HEK293 (cell line): Measurements from ENCODE around the gene RPUSD1.

Experiments
- CTCF ChIA-PET: fragments of 350-600 bp; formaldehyde crosslinking; extraction: SDS; loops from one replicate; lab custom pipeline; 2021; ENCODE audit warnings: antibody characterized with exemption; lab: Yijun Ruan, JAX
- POLR2A ChIA-PET: fragments of 300-600 bp; formaldehyde crosslinking; extraction: SDS; loops from one replicate; lab custom pipeline; 2020; ENCODE audit warnings: antibody characterized with exemption, inconsistent platforms; lab: Yijun Ruan, JAX
- H3K27ac ChIP-seq: fragments of 200-500 bp; sonication (Bioruptor generic); 2 replicates; pipeline ENCODE4 v1.5.1; 2014; ENCODE audit warnings: low read depth, low read length, control low read depth, inconsistent platforms; ENCODE audit errors: extremely low read depth
- H3K36me3 ChIP-seq, 2 experiments: fragments of 200-500 bp in 1 of 2; sonication (Bioruptor generic) in 1 of 2; 1 replicate in 1 of 2; 2 replicates in 1 of 2; pipeline ENCODE4 v1.5.1; 2014 to 2017; ENCODE audit warnings: inconsistent platforms in 2 of 2, low read length in 2 of 2; ENCODE audit not compliant: control insufficient read depth in 2 of 2, insufficient read depth in 1 of 2
- H3K4me1 ChIP-seq: fragments of 200-500 bp; sonication (Bioruptor generic); 2 replicates; pipeline ENCODE4 v1.5.1; 2014; ENCODE audit warnings: mild to moderate bottlenecking, low read length, inconsistent platforms; ENCODE audit not compliant: control insufficient read depth, insufficient read depth
- H3K4me3 ChIP-seq: 2 replicates; pipeline ENCODE4 v1.5.1; 2011; ENCODE audit warnings: low read depth, mild to moderate bottlenecking, control low read depth, low read length, moderate library complexity
- H3K9me3 ChIP-seq: fragments of 200-500 bp; sonication (Bioruptor generic); 2 replicates; pipeline ENCODE4 v1.5.1; 2014; ENCODE audit warnings: low read depth, low read length, inconsistent platforms; ENCODE audit not compliant: control insufficient read depth, insufficient read depth
- BCL11B ChIP-seq: fragments of 450-650 bp; formaldehyde crosslinking; IDR thresholded peaks from 2 replicates; pipeline ENCODE4 v1.5.1; 2016; ENCODE audit warnings: low read depth, missing biosample characterization, missing genetic modification characterization
- HIC1 ChIP-seq: fragments of 450-650 bp; formaldehyde crosslinking; IDR thresholded peaks from 2 replicates; pipeline ENCODE4 v1.5.1; 2016; ENCODE audit warnings: missing biosample characterization, missing genetic modification characterization
- WT1 ChIP-seq: fragments of 450-650 bp; formaldehyde crosslinking; IDR thresholded peaks from 2 replicates; pipeline ENCODE4 v1.5.1; 2016; ENCODE audit warnings: missing biosample characterization, missing genetic modification characterization
- ZBTB48 ChIP-seq: fragments of 450-650 bp; formaldehyde crosslinking; IDR thresholded peaks from 2 replicates; pipeline ENCODE4 v1.5.1; 2016; ENCODE audit warnings: missing biosample characterization, missing genetic modification characterization
- ZNF16 ChIP-seq: fragments of 450-650 bp; formaldehyde crosslinking; IDR thresholded peaks from 2 replicates; pipeline ENCODE4 v1.5.1; 2016; ENCODE audit warnings: low read depth, missing biosample characterization, missing genetic modification characterization
- ZNF175 ChIP-seq: fragments of 450-650 bp; formaldehyde crosslinking; IDR thresholded peaks from 2 replicates; pipeline ENCODE4 v1.5.1; 2016; ENCODE audit warnings: missing biosample characterization, missing genetic modification characterization
- ZNF221 ChIP-seq: fragments of 450-650 bp; formaldehyde crosslinking; IDR thresholded peaks from 2 replicates; pipeline ENCODE4 v1.5.1; 2017; ENCODE audit warnings: missing biosample characterization, missing genetic modification characterization, borderline replicate concordance
- ZNF350 ChIP-seq: fragments of 450-650 bp; formaldehyde crosslinking; IDR thresholded peaks from 2 replicates; pipeline ENCODE4 v1.5.0; 2017; ENCODE audit warnings: missing biosample characterization, mild to moderate bottlenecking, missing genetic modification characterization
- ZNF48 ChIP-seq: fragments of 450-650 bp; formaldehyde crosslinking; IDR thresholded peaks from 2 replicates; pipeline ENCODE4 v1.5.1; 2016; ENCODE audit warnings: missing biosample characterization, missing genetic modification characterization
- ZNF501 ChIP-seq: fragments of 450-650 bp; formaldehyde crosslinking; IDR thresholded peaks from 2 replicates; pipeline ENCODE4 v1.5.1; 2016; ENCODE audit warnings: missing biosample characterization, missing genetic modification characterization
- ZNF629 ChIP-seq: fragments of 450-650 bp; formaldehyde crosslinking; IDR thresholded peaks from 2 replicates; pipeline ENCODE4 v1.5.1; 2017; ENCODE audit warnings: missing biosample characterization, missing genetic modification characterization
- ZNF704 ChIP-seq: fragments of 450-650 bp; formaldehyde crosslinking; IDR thresholded peaks from 2 replicates; pipeline ENCODE4 v1.5.1; 2016; ENCODE audit warnings: missing biosample characterization, missing genetic modification characterization
- TF ChIP-seq, protein P1 (sequence below): fragments of 450-650 bp; formaldehyde crosslinking; IDR thresholded peaks from 2 replicates; pipeline ENCODE4 v1.5.1; 2016; ENCODE audit warnings: missing biosample characterization, missing genetic modification characterization, low read depth
- TF ChIP-seq, protein P2 (sequence below): fragments of 450-650 bp; formaldehyde crosslinking; IDR thresholded peaks from 2 replicates; pipeline ENCODE4 v1.5.1; 2017; ENCODE audit warnings: missing biosample characterization, missing genetic modification characterization

RPUSD1 gene

GRCh38 chr16:764848-765487, 23.2 kb downstream of the RPUSD1 start:
- no peaks in the 10 kb centered on the region for H3K36me3 ChIP-seq
- no peak overlapping the region for H3K27ac ChIP-seq
- H3K9me3 ChIP-seq: no peaks in the 10 kb centered on the region
- POLR2A ChIA-PET: no interaction called here
- H3K4me3 ChIP-seq: no peak overlapping the region
- H3K4me1 ChIP-seq: no peaks in the 10 kb centered on the region
- no peak for TF ChIP-seq ZNF704 (tag by site-specific recombination)
- no peak for TF ChIP-seq ZNF48 (tag by site-specific recombination)
- TF ChIP-seq ZNF175 (tag by site-specific recombination): no peak
- TF ChIP-seq ZBTB48 (tag by site-specific recombination): no peak
- TF ChIP-seq ZNF350 (tag by site-specific recombination): no peak
- TF ChIP-seq ZNF221 (tag by site-specific recombination): no peak
- TF ChIP-seq, protein P1, sequence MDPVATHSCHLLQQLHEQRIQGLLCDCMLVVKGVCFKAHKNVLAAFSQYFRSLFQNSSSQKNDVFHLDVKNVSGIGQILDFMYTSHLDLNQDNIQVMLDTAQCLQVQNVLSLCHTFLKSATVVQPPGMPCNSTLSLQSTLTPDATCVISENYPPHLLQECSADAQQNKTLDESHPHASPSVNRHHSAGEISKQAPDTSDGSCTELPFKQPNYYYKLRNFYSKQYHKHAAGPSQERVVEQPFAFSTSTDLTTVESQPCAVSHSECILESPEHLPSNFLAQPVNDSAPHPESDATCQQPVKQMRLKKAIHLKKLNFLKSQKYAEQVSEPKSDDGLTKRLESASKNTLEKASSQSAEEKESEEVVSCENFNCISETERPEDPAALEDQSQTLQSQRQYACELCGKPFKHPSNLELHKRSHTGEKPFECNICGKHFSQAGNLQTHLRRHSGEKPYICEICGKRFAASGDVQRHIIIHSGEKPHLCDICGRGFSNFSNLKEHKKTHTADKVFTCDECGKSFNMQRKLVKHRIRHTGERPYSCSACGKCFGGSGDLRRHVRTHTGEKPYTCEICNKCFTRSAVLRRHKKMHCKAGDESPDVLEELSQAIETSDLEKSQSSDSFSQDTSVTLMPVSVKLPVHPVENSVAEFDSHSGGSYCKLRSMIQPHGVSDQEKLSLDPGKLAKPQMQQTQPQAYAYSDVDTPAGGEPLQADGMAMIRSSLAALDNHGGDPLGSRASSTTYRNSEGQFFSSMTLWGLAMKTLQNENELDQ (tag by site-specific recombination): no peak
- no peak for TF ChIP-seq BCL11B
- TF ChIP-seq ZNF501 (tag by site-specific recombination): no peak
- CTCF ChIA-PET: no interaction called here

- Histone ChIP-seq H3K9me3 (no peaks in the 10 kb centered on the region), H3K4me1 (no peaks in the 10 kb centered on the region), H3K27ac (no peak overlapping the region), H3K4me3 (no peak overlapping the region), H3K36me3 (no peaks in the 10 kb centered on the region)
- ChIA-PET CTCF (no interaction called here), POLR2A (no interaction called here)
- TF ChIP-seq ZNF629 (tag by site-specific recombination): no peak
- no peak for TF ChIP-seq ZNF16 (tag by site-specific recombination)
- TF ChIP-seq HIC1: 0 out of 2 replicates have a peak, but pooled peaks have one; percentile 57
- TF ChIP-seq, protein P2, sequence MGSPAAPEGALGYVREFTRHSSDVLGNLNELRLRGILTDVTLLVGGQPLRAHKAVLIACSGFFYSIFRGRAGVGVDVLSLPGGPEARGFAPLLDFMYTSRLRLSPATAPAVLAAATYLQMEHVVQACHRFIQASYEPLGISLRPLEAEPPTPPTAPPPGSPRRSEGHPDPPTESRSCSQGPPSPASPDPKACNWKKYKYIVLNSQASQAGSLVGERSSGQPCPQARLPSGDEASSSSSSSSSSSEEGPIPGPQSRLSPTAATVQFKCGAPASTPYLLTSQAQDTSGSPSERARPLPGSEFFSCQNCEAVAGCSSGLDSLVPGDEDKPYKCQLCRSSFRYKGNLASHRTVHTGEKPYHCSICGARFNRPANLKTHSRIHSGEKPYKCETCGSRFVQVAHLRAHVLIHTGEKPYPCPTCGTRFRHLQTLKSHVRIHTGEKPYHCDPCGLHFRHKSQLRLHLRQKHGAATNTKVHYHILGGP (tag by site-specific recombination): no peak
- no peak for TF ChIP-seq WT1 (tag by site-specific recombination)
These were observed 23.9 kb downstream of the RPUSD1 start for GRCh38 chr16:764184-764750.
